Neural progenitor cell (in vitro differentiated cells): ENCODE data around the gene ANAPC5. TPM values are rescaled to one million over a fixed set of nuclear protein-coding genes. Genes with fewer than 3 reads are reported as not detected.

Source experiments
- DNase-seq: peaks from one replicate; pipeline ENCODE4 v3.0.0-alpha.2; 2016; ENCODE audit warnings: low spot score
- H2AFZ ChIP-seq: fragments of 200-600 bp; sonication (generic); replicated peaks from 2 replicates; pipeline ENCODE4 v1.6.1; 2016; ENCODE audit warnings: antibody characterized with exemption
- H3F3A ChIP-seq: fragments of 200-600 bp; sonication (generic); 2 replicates; pipeline ENCODE4 v1.6.1; 2016; ENCODE audit warnings: antibody characterized with exemption, low read depth
- H3K27ac ChIP-seq: fragments of 200-600 bp; sonication (generic); 2 replicates; pipeline ENCODE4 v1.5.1; 2016; ENCODE audit warnings: mild to moderate bottlenecking
- H3K27me3 ChIP-seq: fragments of 200-600 bp; sonication (generic); 2 replicates; pipeline ENCODE4 v1.6.1; 2016; ENCODE audit warnings: mild to moderate bottlenecking, moderate library complexity
- H3K36me3 ChIP-seq: fragments of 200-600 bp; sonication (generic); 2 replicates; pipeline ENCODE4 v1.5.1; 2016
- H3K4me1 ChIP-seq: fragments of 200-600 bp; sonication (generic); 2 replicates; pipeline ENCODE4 v1.6.1; 2016; ENCODE audit warnings: mixed run types
- H3K4me2 ChIP-seq: fragments of 200-600 bp; sonication (generic); 2 replicates; pipeline ENCODE4 v1.6.1; 2016
- H3K4me3 ChIP-seq: fragments of 200-600 bp; sonication (generic); 2 replicates; pipeline ENCODE4 v1.5.1; 2016
- H3K79me2 ChIP-seq: fragments of 200-600 bp; sonication (generic); 2 replicates; pipeline ENCODE4 v1.6.1; 2016; ENCODE audit warnings: low read depth
- H3K9ac ChIP-seq: fragments of 200-600 bp; sonication (generic); 2 replicates; pipeline ENCODE4 v1.6.1; 2016
- H3K9me3 ChIP-seq: fragments of 200-600 bp; sonication (generic); 2 replicates; pipeline ENCODE4 v1.5.1; 2016; ENCODE audit warnings: low read depth
- H4K20me1 ChIP-seq: fragments of 200-600 bp; sonication (generic); 2 replicates; pipeline ENCODE4 v1.6.1; 2016; ENCODE audit warnings: low read depth
- H3K27ac Mint-ChIP-seq: 3 replicates; pipeline ENCODE4 v1.8.0; 2021; ENCODE audit warnings: mixed read lengths
- H3K27me3 Mint-ChIP-seq: 2 replicates; pipeline ENCODE4 v1.8.0; 2022; ENCODE audit warnings: low read depth, mild to moderate bottlenecking, inconsistent platforms, moderate library complexity, mixed read lengths; ENCODE audit not compliant: insufficient read depth
- H3K36me3 Mint-ChIP-seq: 3 replicates; pipeline ENCODE4 v1.8.0; 2021; ENCODE audit warnings: mixed read lengths
- H3K4me1 Mint-ChIP-seq: 3 replicates; pipeline ENCODE4 v1.8.0; 2021; ENCODE audit warnings: mixed read lengths
- H3K4me3 Mint-ChIP-seq: 3 replicates; pipeline ENCODE4 v1.8.0; 2021; ENCODE audit warnings: mild to moderate bottlenecking, moderate library complexity, mixed read lengths
- H3K9me3 Mint-ChIP-seq: 3 replicates; pipeline ENCODE4 v1.8.0; 2020; ENCODE audit warnings: mixed read lengths
- CTCF ChIP-seq: fragments of 200-600 bp; sonication (generic); IDR thresholded peaks from 2 replicates; pipeline ENCODE4 v1.5.1; 2017; ENCODE audit warnings: antibody characterized with exemption, mild to moderate bottlenecking
- EZH2 ChIP-seq: fragments of 200-600 bp; sonication (generic); IDR thresholded peaks from 2 replicates; pipeline ENCODE4 v1.6.1; 2017; ENCODE audit warnings: antibody characterized with exemption, mild to moderate bottlenecking, moderate library complexity
- EZH2phosphoT487 ChIP-seq: fragments of 200-600 bp; sonication (generic); IDR thresholded peaks from 2 replicates; pipeline ENCODE4 v1.6.1; 2017; ENCODE audit warnings: antibody characterized with exemption
- total RNA-seq: library from RNA; depleted of rRNA; stranded (reverse); fragments of >200 nt; gene quantifications from 2 replicates; pipeline ENCODE4 v1.2.3, GENCODE V29; 2015; ENCODE audit warnings: low replicate concordance

ANAPC5 gene
- total RNA-seq, 1 donor from 2014 or later, result 190 TPM

- H3K4me3 Mint-ChIP-seq, result no peak overlapping the region
- no peaks in the 10 kb centered on the region for H4K20me1 ChIP-seq
Observed at GRCh38 chr12:121357331-121357730, 5.1 kb upstream of the ANAPC5 start.

GRCh38 chr12:121356657-121357056 lies 4.4 kb upstream of the ANAPC5 start:
- DNase-seq, result no peak
- H3K9me3 Mint-ChIP-seq, result no peaks in the 10 kb centered on the region
- Histone ChIP-seq H3K9me3 (no peaks in the 10 kb centered on the region), H3K27ac (no peak overlapping the region), H4K20me1 (no peaks in the 10 kb centered on the region), H3K4me2 (no peak overlapping the region), H3K9ac (no peak overlapping the region), H3K4me3 (no peak overlapping the region), H3K79me2 (peaks cover 3% of the 10 kb centered on the region), H3K27me3 (no peaks in the 10 kb centered on the region), H3K4me1 (peaks cover 4% of the 10 kb centered on the region), H3K36me3 (no peaks in the 10 kb centered on the region), H3F3A (peaks cover 14% of the 10 kb centered on the region), H2AFZ (no peak overlapping the region)
- H3K4me3 Mint-ChIP-seq, result no peak overlapping the region
- H3K36me3 Mint-ChIP-seq, result no peaks in the 10 kb centered on the region
- H3K4me1 Mint-ChIP-seq, result peaks cover 8% of the 10 kb centered on the region
- peaks cover 3% of the 10 kb centered on the region for H3K27me3 Mint-ChIP-seq
- TF ChIP-seq CTCF, result no peak
- no peak for TF ChIP-seq EZH2
- TF ChIP-seq EZH2phosphoT487, result no peak
- no peak overlapping the region for H3K27ac Mint-ChIP-seq

More at GRCh38 chr12:121357331-121357730, 5.1 kb upstream of the ANAPC5 start:
- H3F3A ChIP-seq, result peaks cover 8% of the 10 kb centered on the region
- no peaks in the 10 kb centered on the region for H3K9me3 ChIP-seq
- no peaks in the 10 kb centered on the region for H3K27me3 ChIP-seq
- H3K36me3 ChIP-seq, result no peaks in the 10 kb centered on the region
- H3K79me2 ChIP-seq, result no peaks in the 10 kb centered on the region
- H3K4me1 Mint-ChIP-seq, result peaks cover 7% of the 10 kb centered on the region
- H3K36me3 Mint-ChIP-seq, result no peaks in the 10 kb centered on the region
- H3K27ac Mint-ChIP-seq, result no peak overlapping the region
- no peak overlapping the region for H3K9ac ChIP-seq
- H3K9me3 Mint-ChIP-seq, result no peaks in the 10 kb centered on the region
- no peak overlapping the region for H3K4me2 ChIP-seq
- peaks cover 4% of the 10 kb centered on the region for H3K4me1 ChIP-seq
- DNase-seq, result no peak
- TF ChIP-seq EZH2phosphoT487 (no peak), EZH2 (no peak), CTCF (no peak)
- no peak overlapping the region for H3K4me3 ChIP-seq
- H3K27ac ChIP-seq, result no peak overlapping the region
- H2AFZ ChIP-seq, result no peak overlapping the region
- H3K27me3 Mint-ChIP-seq, result peaks cover 3% of the 10 kb centered on the region

- DNase-seq, result no peak
- Histone ChIP-seq H3K79me2 (peaks cover 11% of the 10 kb centered on the region), H2AFZ (no peak overlapping the region), H3K9me3 (no peaks in the 10 kb centered on the region), H3K4me3 (no peak overlapping the region), H3F3A (peaks cover 17% of the 10 kb centered on the region), H3K27ac (no peak overlapping the region), H3K27me3 (no peaks in the 10 kb centered on the region), H3K4me2 (no peak overlapping the region), H3K9ac (no peak overlapping the region), H4K20me1 (no peaks in the 10 kb centered on the region), H3K4me1 (peaks cover 4% of the 10 kb centered on the region), H3K36me3 (no peaks in the 10 kb centered on the region)
- Mint-ChIP-seq H3K4me3 (no peak overlapping the region), H3K27ac (no peak overlapping the region), H3K27me3 (peaks cover 3% of the 10 kb centered on the region), H3K4me1 (peaks cover 8% of the 10 kb centered on the region), H3K9me3 (no peaks in the 10 kb centered on the region), H3K36me3 (no peaks in the 10 kb centered on the region)
- TF ChIP-seq CTCF, result no peak
- no peak for TF ChIP-seq EZH2phosphoT487
- TF ChIP-seq EZH2, result no peak
Observed at GRCh38 chr12:121355818-121356217, 3.6 kb upstream of the ANAPC5 start.
